ENCODE measurements around the gene NRAS. TPM values are rescaled to one million over a fixed set of nuclear protein-coding genes. Genes with fewer than 3 reads are reported as not detected.

NRAS gene
- total and polyA plus RNA-seq, 8 donors, result 9.2 to 62.1 (median 23.1) TPM

GRCh38 chr1:114728553-114728952 is 12.0 kb upstream of the NRAS start:
- TF ChIP-seq POLR2AphosphoS5 (IDR thresholded peaks at IDR 0.05), result no peak
- TF ChIP-seq, protein P1, sequence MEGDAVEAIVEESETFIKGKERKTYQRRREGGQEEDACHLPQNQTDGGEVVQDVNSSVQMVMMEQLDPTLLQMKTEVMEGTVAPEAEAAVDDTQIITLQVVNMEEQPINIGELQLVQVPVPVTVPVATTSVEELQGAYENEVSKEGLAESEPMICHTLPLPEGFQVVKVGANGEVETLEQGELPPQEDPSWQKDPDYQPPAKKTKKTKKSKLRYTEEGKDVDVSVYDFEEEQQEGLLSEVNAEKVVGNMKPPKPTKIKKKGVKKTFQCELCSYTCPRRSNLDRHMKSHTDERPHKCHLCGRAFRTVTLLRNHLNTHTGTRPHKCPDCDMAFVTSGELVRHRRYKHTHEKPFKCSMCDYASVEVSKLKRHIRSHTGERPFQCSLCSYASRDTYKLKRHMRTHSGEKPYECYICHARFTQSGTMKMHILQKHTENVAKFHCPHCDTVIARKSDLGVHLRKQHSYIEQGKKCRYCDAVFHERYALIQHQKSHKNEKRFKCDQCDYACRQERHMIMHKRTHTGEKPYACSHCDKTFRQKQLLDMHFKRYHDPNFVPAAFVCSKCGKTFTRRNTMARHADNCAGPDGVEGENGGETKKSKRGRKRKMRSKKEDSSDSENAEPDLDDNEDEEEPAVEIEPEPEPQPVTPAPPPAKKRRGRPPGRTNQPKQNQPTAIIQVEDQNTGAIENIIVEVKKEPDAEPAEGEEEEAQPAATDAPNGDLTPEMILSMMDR (IDR thresholded peaks at IDR 0.05), result no peak
- intact Hi-C loops (cut with DNase I; ENCODE audit: low total_unique reads), result no loop called here
- H3K27me3 ChIP-seq, result no peaks in the 10 kb centered on the region
- no peak overlapping the region for H3K27ac ChIP-seq
- DNase-seq, result no peak
- H3K4me3 ChIP-seq, result no peak overlapping the region
- peaks cover 0 to 8% (median 0%) of the 10 kb centered on the region in 4 donors for H3K4me1 ChIP-seq
- H3K9me3 ChIP-seq, result no peaks in the 10 kb centered on the region
- 91 to 95% (median 94%) methylated on average over 2 of the region's 2 CpGs for WGBS, 5 donors
- H3K36me3 ChIP-seq, result peaks cover 56 to 100% (median 100%) of the 10 kb centered on the region in 4 donors

- Histone ChIP-seq H3K9me3 (no peaks in the 10 kb centered on the region), H3K27ac (no peak overlapping the region), H3K4me3 (no peak overlapping the region), H3K27me3 (no peaks in the 10 kb centered on the region), H3K36me3 (peaks cover 66 to 100% (median 100%) of the 10 kb centered on the region in 4 donors), H3K4me1 (peaks cover 0 to 16% (median 0%) of the 10 kb centered on the region in 4 donors)
- WGBS, 5 donors, result 67 to 86% (median 78%) methylated on average over 1 of the region's 1 CpG
- intact Hi-C loops (cut with DNase I; ENCODE audit: low total_unique reads), result no loop called here
- no peak for DNase-seq
- TF ChIP-seq POLR2AphosphoS5 (IDR thresholded peaks at IDR 0.05) (no peak), EP300 (IDR thresholded peaks at IDR 0.05) (no peak), POLR2A (IDR thresholded peaks at IDR 0.05) (no peak)
- TF ChIP-seq, protein P1 (IDR thresholded peaks at IDR 0.05), result no peak
These were observed 8.7 kb upstream of the NRAS start for GRCh38 chr1:114725230-114725629.

- intact Hi-C loops (cut with DNase I; ENCODE audit: low total_unique reads), result no loop called here
- Histone ChIP-seq H3K27me3 (no peaks in the 10 kb centered on the region), H3K9me3 (no peaks in the 10 kb centered on the region), H3K27ac (no peak overlapping the region), H3K4me3 (no peak overlapping the region), H3K36me3 (peaks cover 73 to 100% (median 100%) of the 10 kb centered on the region in 4 donors), H3K4me1 (peaks cover 0 to 13% (median 0%) of the 10 kb centered on the region in 4 donors)
- WGBS, 5 donors, result 85 to 96% (median 95%) methylated on average over 1 of the region's 1 CpG
- DNase-seq, result no peak
- no peak for TF ChIP-seq EP300 (IDR thresholded peaks at IDR 0.05)
- no peak for TF ChIP-seq POLR2A (IDR thresholded peaks at IDR 0.05)
- no peak for TF ChIP-seq POLR2AphosphoS5 (IDR thresholded peaks at IDR 0.05)
- TF ChIP-seq, protein P1 (IDR thresholded peaks at IDR 0.05), result no peak
These were observed 7.3 kb upstream of the NRAS start for GRCh38 chr1:114723915-114724314.

GRCh38 chr1:114723457-114723856 is 6.9 kb upstream of the NRAS start:
- Histone ChIP-seq H3K36me3 (peaks cover 77 to 100% (median 100%) of the 10 kb centered on the region in 4 donors), H3K4me3 (no peak overlapping the region), H3K9me3 (no peaks in the 10 kb centered on the region), H3K27ac (no peak overlapping the region), H3K4me1 (peaks cover 0 to 13% (median 0%) of the 10 kb centered on the region in 4 donors), H3K27me3 (no peaks in the 10 kb centered on the region)
- DNase-seq, result no peak
- TF ChIP-seq POLR2A (IDR thresholded peaks at IDR 0.05) (no peak), EP300 (IDR thresholded peaks at IDR 0.05) (no peak), POLR2AphosphoS5 (IDR thresholded peaks at IDR 0.05) (no peak)
- TF ChIP-seq, protein P1 (IDR thresholded peaks at IDR 0.05), result no peak
- intact Hi-C loops (cut with DNase I; ENCODE audit: low total_unique reads), result no loop called here
- WGBS, 5 donors, result 0 to 32% (median 0%) methylated on average over 1 of the region's 1 CpG
